Panc1 (cell line): Measurements from ENCODE around the gene OTOP2. TPM values are rescaled to one million over a fixed set of nuclear protein-coding genes. Genes with fewer than 3 reads are reported as not detected.

Experiments
- ATAC-seq: fragments of 200-7000 bp; cut with Tn5 transposase; 2 replicates; pipeline ENCODE4 v1.9.1; 2020; ENCODE audit warnings: mild to moderate bottlenecking, moderate library complexity
- BruUV-seq: library from RNA; stranded (reverse); fragments of 400-500 nt; replicated peaks from 2 replicates; lab custom pipeline; 2021; lab: Mats Ljungman, UMichigan
- CTCF ChIA-PET: fragments of 300-600 bp; sonication (Branson Sonifier 250); formaldehyde crosslinking; loops from one replicate; lab custom pipeline; 2022; ENCODE audit warnings: antibody characterized with exemption; lab: Charles Lee
- POLR2A ChIA-PET: fragments of 300-600 bp; sonication (Branson Sonifier 250); formaldehyde crosslinking; loops from one replicate; lab custom pipeline; 2022; ENCODE audit warnings: antibody characterized with exemption; lab: Charles Lee
- DNase-seq: peaks from one replicate; pipeline ENCODE4 v3.0.0-alpha.2; 2010; ENCODE audit warnings: low read depth, low spot score
- H3K27ac ChIP-seq: 2 replicates; pipeline ENCODE4 v1.5.1; 2011; ENCODE audit warnings: mild to moderate bottlenecking, low read length, inconsistent platforms
- H3K27me3 ChIP-seq: fragments of 200-500 bp; sonication (Bioruptor generic); 2 replicates; pipeline ENCODE4 v1.6.0; 2014; ENCODE audit warnings: low read length, inconsistent platforms; ENCODE audit not compliant: control insufficient read depth, insufficient read depth
- H3K36me3 ChIP-seq: fragments of 200-500 bp; sonication (Bioruptor generic); 2 replicates; pipeline ENCODE4 v1.5.1; 2014; ENCODE audit warnings: inconsistent platforms, mild to moderate bottlenecking, low read length, moderate library complexity; ENCODE audit not compliant: control insufficient read depth, insufficient read depth
- H3K4me1 ChIP-seq: 2 replicates; pipeline ENCODE4 v1.5.1; 2011; ENCODE audit warnings: inconsistent platforms, mild to moderate bottlenecking, low read length, moderate library complexity; ENCODE audit not compliant: control insufficient read depth, insufficient read depth
- H3K4me3 ChIP-seq, 2 experiments: 2 replicates each; pipeline ENCODE4 v1.5.1; 2011 to 2012; ENCODE audit warnings: low read depth in 2 of 2, low read length in 2 of 2, mild to moderate bottlenecking in 2 of 2, inconsistent platforms in 1 of 2, moderate library complexity in 1 of 2
- H3K9me3 ChIP-seq: fragments of 200-500 bp; sonication (Bioruptor generic); 2 replicates; pipeline ENCODE4 v1.5.1; 2014; ENCODE audit warnings: low read depth, mild to moderate bottlenecking, inconsistent platforms, low read length, moderate library complexity; ENCODE audit not compliant: control insufficient read depth, insufficient read depth
- POLR2AphosphoS5 ChIP-seq: IDR thresholded peaks from 2 replicates; pipeline ENCODE4 v1.6.1; 2012; ENCODE audit warnings: mild to moderate bottlenecking, low read depth, low read length, moderate library complexity
- REST ChIP-seq, 2 experiments: IDR thresholded peaks; 2 replicates each; pipeline ENCODE4 v1.6.1; 2011 to 2012; ENCODE audit warnings: low read depth in 2 of 2, control low read depth in 1 of 2, low read length in 1 of 2, mild to moderate bottlenecking in 1 of 2, moderate library complexity in 1 of 2; ENCODE audit not compliant: insufficient read depth in 1 of 2
- SIN3A ChIP-seq: IDR thresholded peaks from 2 replicates; pipeline ENCODE4 v1.6.1; 2012; ENCODE audit warnings: low read depth, mild to moderate bottlenecking, low read length, moderate library complexity, borderline replicate concordance; ENCODE audit not compliant: insufficient read depth
- TCF7L2 ChIP-seq: IDR thresholded peaks from 2 replicates; pipeline ENCODE4 v1.6.1; 2011; ENCODE audit warnings: mild to moderate bottlenecking, low read depth, low read length, inconsistent platforms
- in situ Hi-C: cut with HindIII; loops from 2 replicates; pipeline ENCODE4 v1.10.0; 2016; ENCODE audit warnings: low sequenced_read_pairs, low pct_unique_long_range_greater_than_20kb
- intact Hi-C: fragments of 100-400 bp; cut with micrococcal nuclease; formaldehyde crosslinking; loops from one replicate; pipeline ENCODE4 v1.10.0; 2022; ENCODE audit not compliant: unreplicated experiment
- total RNA-seq: library from RNA; stranded (reverse); gene quantifications from one replicate; pipeline ENCODE4 v1.2.1, GENCODE V29; 2021; ENCODE audit not compliant: unreplicated experiment
- TF ChIP-seq, protein P1 (sequence below): fragments of 450-650 bp; IDR thresholded peaks from 2 replicates; pipeline ENCODE4 v1.5.1; 2017; ENCODE audit warnings: mild to moderate bottlenecking

The OTOP2 gene
- total RNA-seq, 1 experiment from 2014 or later, result not detected

GRCh38 chr17:74950207-74950606 lies 26.1 kb downstream of the OTOP2 start:
- DNase-seq (no peak), ATAC-seq (peak; percentile 31)
- no TSS peak for BruUV-seq
- Histone ChIP-seq H3K36me3 (no peaks in the 10 kb centered on the region), H3K9me3 (no peaks in the 10 kb centered on the region), H3K27ac (no peak overlapping the region), H3K4me3 (no peak overlapping the region), H3K27me3 (no peaks in the 10 kb centered on the region), H3K4me1 (no peaks in the 10 kb centered on the region)
- ChIA-PET POLR2A (no interaction called here), CTCF (interaction anchor here (0.9 kb wide), 1 partner anchor 26 kb away, joined by 3 read pairs; the partner anchor contains the start of gene OTOP2)
- TF ChIP-seq REST (IDR thresholded peaks at IDR 0.05; ENCODE audit: insufficient read depth in 1 of 2, low read depth in 2 of 2, low read length in 1 of 2) (no peak), SIN3A (no peak), POLR2AphosphoS5 (no peak), TCF7L2 (no peak)
- TF ChIP-seq, protein P1, sequence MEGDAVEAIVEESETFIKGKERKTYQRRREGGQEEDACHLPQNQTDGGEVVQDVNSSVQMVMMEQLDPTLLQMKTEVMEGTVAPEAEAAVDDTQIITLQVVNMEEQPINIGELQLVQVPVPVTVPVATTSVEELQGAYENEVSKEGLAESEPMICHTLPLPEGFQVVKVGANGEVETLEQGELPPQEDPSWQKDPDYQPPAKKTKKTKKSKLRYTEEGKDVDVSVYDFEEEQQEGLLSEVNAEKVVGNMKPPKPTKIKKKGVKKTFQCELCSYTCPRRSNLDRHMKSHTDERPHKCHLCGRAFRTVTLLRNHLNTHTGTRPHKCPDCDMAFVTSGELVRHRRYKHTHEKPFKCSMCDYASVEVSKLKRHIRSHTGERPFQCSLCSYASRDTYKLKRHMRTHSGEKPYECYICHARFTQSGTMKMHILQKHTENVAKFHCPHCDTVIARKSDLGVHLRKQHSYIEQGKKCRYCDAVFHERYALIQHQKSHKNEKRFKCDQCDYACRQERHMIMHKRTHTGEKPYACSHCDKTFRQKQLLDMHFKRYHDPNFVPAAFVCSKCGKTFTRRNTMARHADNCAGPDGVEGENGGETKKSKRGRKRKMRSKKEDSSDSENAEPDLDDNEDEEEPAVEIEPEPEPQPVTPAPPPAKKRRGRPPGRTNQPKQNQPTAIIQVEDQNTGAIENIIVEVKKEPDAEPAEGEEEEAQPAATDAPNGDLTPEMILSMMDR, result no peak
- in situ Hi-C loops (no loop called here), intact Hi-C loops (no loop called here)

- intact Hi-C loops (no loop called here), in situ Hi-C loops (no loop called here)
- BruUV-seq, result no TSS peak
- H3K9me3 ChIP-seq, result no peaks in the 10 kb centered on the region
- no peaks in the 10 kb centered on the region for H3K27me3 ChIP-seq
- no peaks in the 10 kb centered on the region for H3K4me1 ChIP-seq
- ChIA-PET CTCF (no interaction called here), POLR2A (no interaction called here)
- TF ChIP-seq TCF7L2, result no peak
- no peak for TF ChIP-seq POLR2AphosphoS5
- TF ChIP-seq, protein P1, result no peak
- no peak for TF ChIP-seq SIN3A
- TF ChIP-seq REST (IDR thresholded peaks at IDR 0.05; ENCODE audit: insufficient read depth in 1 of 2, low read depth in 2 of 2, low read length in 1 of 2), result no peak
- H3K36me3 ChIP-seq, result no peaks in the 10 kb centered on the region
- no peak overlapping the region for H3K27ac ChIP-seq
- no peak overlapping the region for H3K4me3 ChIP-seq
- ATAC-seq (no peak), DNase-seq (no peak)
Observed at GRCh38 chr17:74951065-74951464, 27.0 kb downstream of the OTOP2 start.
